K562 (cell line): Measurements from ENCODE around the gene AGXT. TPM values are rescaled to one million over a fixed set of nuclear protein-coding genes. Genes with fewer than 3 reads are reported as not detected.

Experiments
- ATAC-seq: fragments of 200-7000 bp; cut with Tn5 transposase; 3 replicates; pipeline ENCODE4 v1.9.1; 2020; ENCODE audit warnings: moderate library complexity
- Bru-seq: library from RNA; stranded (reverse); fragments of 400-500 nt; gene quantifications from one replicate; lab custom pipeline; 2021; lab: Mats Ljungman, UMichigan
- BruChase-seq, 2 experiments: library from RNA; stranded (reverse); fragments of 400-500 nt; gene quantifications; one replicate each; lab custom pipeline; 2021; lab: Mats Ljungman, UMichigan
- BruUV-seq: library from RNA; stranded (reverse); fragments of 400-500 nt; replicated peaks from 2 replicates; lab custom pipeline; 2021; lab: Mats Ljungman, UMichigan
- CTCF ChIA-PET: fragments of 300-600 bp; formaldehyde crosslinking; extraction: SDS; loops from one replicate; lab custom pipeline; 2021; ENCODE audit warnings: low intra/inter-chr PET ratio; lab: Yijun Ruan, JAX
- POLR2A ChIA-PET: fragments of 300-600, 350-650 bp; sonication (Branson Sonifier 250); formaldehyde crosslinking; extraction: SDS; loops from one replicate; lab custom pipeline; 2021; ENCODE audit warnings: antibody characterized with exemption, inconsistent platforms; lab: Yijun Ruan, JAX
- DNase-seq, 4 experiments: peaks; one replicate each; pipeline versions ENCODE4 v3.0.0 to v3.0.0-alpha.2; 2011 to 2018; ENCODE audit warnings: low spot score in 3 of 4, mixed read lengths in 3 of 4; ENCODE audit errors: extremely low read depth in 1 of 4
- FAIRE-seq: peaks from 2 replicates; lab custom pipeline; 2011; peaks lifted over from hg19 to GRCh38; lab: Jason Lieb, UNC
- H2AFZ ChIP-seq: 2 replicates; pipeline ENCODE4 v1.6.0; 2011; ENCODE audit warnings: low read depth, low read length, control low read depth, inconsistent platforms
- H3K27ac ChIP-seq: fragments of 200-600 bp; 3 replicates; pipeline ENCODE4 v1.8.0; 2011; ENCODE audit warnings: low read depth, mild to moderate bottlenecking, control low read depth, inconsistent platforms, low read length, moderate library complexity, mixed read lengths; ENCODE audit errors: extremely low read depth
- H3K27me3 ChIP-seq, 2 experiments: fragments of 300-600 bp in 1 of 2; 2 replicates in 1 of 2; 3 replicates in 1 of 2; pipeline versions ENCODE4 v1.6.0 to v1.8.0; 2011; ENCODE audit warnings: inconsistent platforms in 2 of 2, low read length in 2 of 2, mild to moderate bottlenecking in 1 of 2, mixed read lengths in 1 of 2, moderate library complexity in 1 of 2; ENCODE audit not compliant: control insufficient read depth in 2 of 2, insufficient read depth in 2 of 2
- H3K36me3 ChIP-seq: fragments of 300-600 bp; 3 replicates; pipeline ENCODE4 v1.8.0; 2011; ENCODE audit warnings: mild to moderate bottlenecking, low read length, inconsistent platforms; ENCODE audit not compliant: control insufficient read depth, insufficient read depth
- H3K4me1 ChIP-seq, 2 experiments: fragments of 200-600 bp in 1 of 2; replicated peaks in 1 of 2; 2 replicates in 1 of 2; 3 replicates in 1 of 2; pipeline versions ENCODE4 v1.5.1 to v1.8.0; 2011; ENCODE audit warnings: inconsistent platforms in 2 of 2, low read length in 2 of 2, mild to moderate bottlenecking in 1 of 2, mixed read lengths in 1 of 2, moderate library complexity in 1 of 2; ENCODE audit not compliant: control insufficient read depth in 2 of 2, insufficient read depth in 2 of 2
- H3K4me2 ChIP-seq: 2 replicates; pipeline ENCODE4 v1.6.1; 2011; ENCODE audit warnings: low read length, control low read depth, inconsistent platforms, mixed read lengths; ENCODE audit not compliant: insufficient read depth
- H3K4me3 ChIP-seq: fragments of 200-600 bp; sonication (generic), shearing (Covaris generic); 2 replicates; pipeline ENCODE4 v1.5.1; 2016; ENCODE audit warnings: control low read depth, inconsistent platforms
- H3K79me2 ChIP-seq: fragments of 200-600 bp; 3 replicates; pipeline ENCODE4 v1.8.0; 2011; ENCODE audit warnings: low read length, inconsistent platforms; ENCODE audit not compliant: control insufficient read depth, insufficient read depth
- H3K9ac ChIP-seq, 2 experiments: 2 replicates each; pipeline versions ENCODE4 v1.6.0 to v1.6.1; 2011; ENCODE audit warnings: low read depth in 2 of 2, low read length in 2 of 2, control low read depth in 1 of 2, inconsistent platforms in 1 of 2, mild to moderate bottlenecking in 1 of 2, mixed read lengths in 1 of 2; ENCODE audit not compliant: insufficient read depth in 1 of 2
- H3K9me1 ChIP-seq: one replicate; pipeline ENCODE4 v1.6.0; 2011; ENCODE audit warnings: inconsistent platforms, mild to moderate bottlenecking, low read length, moderate library complexity; ENCODE audit not compliant: control insufficient read depth, insufficient read depth
- H3K9me3 ChIP-seq: replicated peaks from 2 replicates; pipeline ENCODE4 v1.5.1; 2011; ENCODE audit warnings: low read depth, low read length, inconsistent platforms; ENCODE audit not compliant: control insufficient read depth, insufficient read depth
- H4K20me1 ChIP-seq: replicated peaks from 2 replicates; pipeline ENCODE4 v1.6.1; 2011; ENCODE audit warnings: low read length, inconsistent platforms, mixed read lengths; ENCODE audit not compliant: control insufficient read depth, insufficient read depth
- CBX5 ChIP-seq: IDR thresholded peaks from 2 replicates; pipeline ENCODE4 v1.6.1; 2014; ENCODE audit warnings: low read depth, borderline replicate concordance
- HDAC1 ChIP-seq, 2 experiments: fragments of 450-650 bp; IDR thresholded peaks; 2 replicates each; pipeline ENCODE4 v1.6.1; 2016 to 2017; ENCODE audit warnings: inconsistent platforms in 1 of 2, mild to moderate bottlenecking in 1 of 2, moderate library complexity in 1 of 2
- POLR3A ChIP-seq: IDR thresholded peaks from 2 replicates; pipeline ENCODE4 v1.6.1; 2011; ENCODE audit warnings: borderline replicate concordance, mild to moderate bottlenecking, moderate library complexity; ENCODE audit not compliant: insufficient read length, insufficient read depth; ENCODE audit errors: extremely low read depth
- SRSF1 ChIP-seq: fragments of 200-400 bp; formaldehyde crosslinking; IDR thresholded peaks from 2 replicates; pipeline ENCODE4 v1.6.1; 2017; ENCODE audit warnings: mild to moderate bottlenecking, low read depth, low read length, moderate library complexity
- ZFP36 ChIP-seq: fragments of 150-350 bp; IDR thresholded peaks from 2 replicates; pipeline ENCODE4 v1.6.1; 2018; ENCODE audit warnings: low read length, low read depth; ENCODE audit not compliant: partially characterized antibody
- ZNF263 ChIP-seq: sonication (generic); formaldehyde crosslinking; IDR thresholded peaks from 2 replicates; pipeline ENCODE4 v1.8.0; 2022; ENCODE audit warnings: mild to moderate bottlenecking, missing genetic modification reagents, borderline replicate concordance
- WGBS: fragments of 100-300 bp; shearing (Covaris generic); methylation state at CpG from one replicate; pipeline ENCODE4 v1.1.6; 2016; ENCODE audit warnings: low coverage, mixed read lengths; ENCODE audit not compliant: insufficient coverage; ENCODE audit errors: missing lambda C conversion rate; 5-methylcytosine and 5-hydroxymethylcytosine counted together
- in situ Hi-C: fragments of 300-500 bp; cut with MboI; formaldehyde crosslinking; loops from 4 replicates; pipeline ENCODE4 v1.15.0; 2018; ENCODE audit warnings: inconsistent platforms, mixed read lengths
- intact Hi-C: fragments of 100-400 bp; cut with micrococcal nuclease; formaldehyde crosslinking; loops from 2 replicates; pipeline ENCODE4 v1.14.2; 2022
- long read RNA-seq, 3 experiments: library from polyadenylated mRNA in 2 of 3; library from RNA in 1 of 3; unstranded in 2 of 3; stranded (forward) in 1 of 3; transcript quantifications; one replicate each; pipeline ENCODE4 v2.0.0, GENCODE V29; 2019 to 2022
- polyA minus RNA-seq, 3 experiments: library from RNA; depleted of rRNA, polyadenylated mRNA; stranded (reverse); fragments of >200 nt; gene quantifications; 2 replicates each; pipeline ENCODE4 v1.2.3, GENCODE V29; 2011
- polyA plus RNA-seq, 8 experiments: library from polyadenylated mRNA; depleted of rRNA in 4 of 8; stranded (reverse) in 5 of 8; unstranded in 3 of 8; fragments of >200 nt; fragmentation: Nextera tagmentation in 2 of 8; fragmentation: Illumina TruSeq in 1 of 8; extraction: Ambion mirVana in 2 of 8; extraction: Trizol in 1 of 8; gene quantifications; 2 replicates each; pipeline versions ENCODE4 v1.2.1 to v1.2.3, GENCODE V29; 2011 to 2014; ENCODE audit warnings: inconsistent platforms in 1 of 8, missing spikeins in 1 of 8
- total RNA-seq, 7 experiments: library from RNA; depleted of rRNA in 6 of 7; stranded (reverse); fragments of >200 nt in 6 of 7; fragmentation: Illumina TruSeq in 2 of 7; extraction: Trizol in 2 of 7; gene quantifications; 2 replicates each; pipeline versions ENCODE4 v1.2.1 to v1.2.3, GENCODE V29; 2011 to 2021; ENCODE audit warnings: low replicate concordance in 1 of 7
- TF ChIP-seq, protein P1 (sequence below), 2 experiments: fragments of 450-650 bp; formaldehyde crosslinking in 1 of 2; IDR thresholded peaks; 2 replicates each; pipeline versions ENCODE4 v1.4.0 to v1.6.1; 2014 to 2020; ENCODE audit warnings: mild to moderate bottlenecking in 2 of 2, borderline replicate concordance in 1 of 2, low read depth in 1 of 2

The AGXT gene
- total RNA-seq (2011; cell fraction: chromatin; rRNA removed; ENCODE audit: low replicate concordance): not detected in 2 replicates
- not detected in 2 replicates for total RNA-seq (2011; cell fraction: nucleolus; rRNA removed)
- total RNA-seq (2011; cell fraction: nucleoplasm; rRNA removed): not detected in 2 replicates
- total RNA-seq (2014; rRNA removed) (not detected in 2 replicates), total RNA-seq (2014; rRNA removed; fragmentation: Illumina TruSeq; extraction: Trizol) (not detected in 2 replicates), total RNA-seq (2015; rRNA removed; fragmentation: Illumina TruSeq; extraction: Trizol) (not detected in 2 replicates), total RNA-seq (2021) (0.18 TPM in 2 replicates), polyA plus RNA-seq (2011; rRNA removed) (not detected in 2 replicates), polyA plus RNA-seq (2014; fragmentation: Illumina TruSeq; extraction: Trizol) (not detected in 2 replicates), polyA plus RNA-seq (2014; fragmentation: Nextera tagmentation; extraction: Ambion mirVana) (not detected), polyA plus RNA-seq (2014; rRNA removed) (not detected in 2 replicates), polyA minus RNA-seq (2011; rRNA and poly(A)+ RNA removed) (not detected in 2 replicates), Bru-seq, nascent RNA (not detected), BruChase-seq, experiment 1, labeled RNA remaining after a 2-hour chase (not detected), BruChase-seq, experiment 2, labeled RNA remaining after a 6-hour chase (not detected)
- not detected in 2 replicates for polyA plus RNA-seq (2011; cell fraction: cytosol; rRNA removed)
- not detected in 2 replicates for polyA plus RNA-seq (2011; cell fraction: nucleus; rRNA removed)
- not detected in 2 replicates for polyA plus RNA-seq (2012)
- polyA minus RNA-seq (2011; cell fraction: cytosol; rRNA and poly(A)+ RNA removed): not detected in 2 replicates
- not detected in 2 replicates for polyA minus RNA-seq (2011; cell fraction: nucleus; rRNA and poly(A)+ RNA removed)
- long read RNA-seq, experiment 1: 0 reads
- long read RNA-seq, experiment 2: 0 reads
- long read RNA-seq, experiment 3: 0 reads

DNA sequence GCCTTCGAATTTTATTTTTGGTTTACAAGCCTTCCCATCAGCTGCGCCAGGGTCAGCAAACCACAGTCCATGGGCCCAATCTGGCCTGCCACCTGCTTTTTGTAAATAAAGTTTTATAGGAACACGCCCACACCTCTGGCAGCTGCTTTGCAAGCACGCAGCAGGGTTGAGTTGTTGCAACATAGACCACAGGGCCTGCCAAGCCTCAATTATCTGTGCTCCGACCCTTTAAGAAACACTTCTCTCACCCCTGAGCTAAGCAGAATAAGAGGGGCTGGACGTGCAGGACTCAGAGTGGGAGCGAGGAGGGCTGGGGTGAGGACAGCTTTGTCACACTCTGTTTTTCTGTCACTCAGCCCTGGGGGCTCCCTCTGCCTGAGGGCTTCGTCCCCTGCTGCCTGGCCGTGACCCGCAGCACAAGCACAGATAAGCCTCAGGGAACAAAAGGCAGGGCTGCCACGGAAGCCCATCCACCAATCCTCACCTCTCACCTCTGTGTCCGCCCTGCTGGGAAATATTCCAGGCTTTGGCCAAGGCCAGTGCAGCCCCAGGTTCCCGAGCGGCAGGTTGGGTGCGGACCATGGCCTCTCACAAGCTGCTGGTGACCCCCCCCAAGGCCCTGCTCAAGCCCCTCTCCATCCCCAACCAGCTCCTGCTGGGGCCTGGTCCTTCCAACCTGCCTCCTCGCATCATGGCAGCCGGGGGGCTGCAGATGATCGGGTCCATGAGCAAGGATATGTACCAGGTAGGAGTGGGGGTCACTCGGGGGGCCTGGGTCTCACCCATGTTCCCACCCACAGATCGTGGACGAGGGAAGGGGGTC lies at the start of gene AGXT:
AGXT (plus strand) TSS at position 539 of the 823 bp plus-strand sequence; CDS start at position 581, 42 bp downstream.
- no peak within 1 kb of the TSS for H3K4me2 ChIP-seq
- no TSS peak for BruUV-seq
- TF ChIP-seq, protein P1, sequence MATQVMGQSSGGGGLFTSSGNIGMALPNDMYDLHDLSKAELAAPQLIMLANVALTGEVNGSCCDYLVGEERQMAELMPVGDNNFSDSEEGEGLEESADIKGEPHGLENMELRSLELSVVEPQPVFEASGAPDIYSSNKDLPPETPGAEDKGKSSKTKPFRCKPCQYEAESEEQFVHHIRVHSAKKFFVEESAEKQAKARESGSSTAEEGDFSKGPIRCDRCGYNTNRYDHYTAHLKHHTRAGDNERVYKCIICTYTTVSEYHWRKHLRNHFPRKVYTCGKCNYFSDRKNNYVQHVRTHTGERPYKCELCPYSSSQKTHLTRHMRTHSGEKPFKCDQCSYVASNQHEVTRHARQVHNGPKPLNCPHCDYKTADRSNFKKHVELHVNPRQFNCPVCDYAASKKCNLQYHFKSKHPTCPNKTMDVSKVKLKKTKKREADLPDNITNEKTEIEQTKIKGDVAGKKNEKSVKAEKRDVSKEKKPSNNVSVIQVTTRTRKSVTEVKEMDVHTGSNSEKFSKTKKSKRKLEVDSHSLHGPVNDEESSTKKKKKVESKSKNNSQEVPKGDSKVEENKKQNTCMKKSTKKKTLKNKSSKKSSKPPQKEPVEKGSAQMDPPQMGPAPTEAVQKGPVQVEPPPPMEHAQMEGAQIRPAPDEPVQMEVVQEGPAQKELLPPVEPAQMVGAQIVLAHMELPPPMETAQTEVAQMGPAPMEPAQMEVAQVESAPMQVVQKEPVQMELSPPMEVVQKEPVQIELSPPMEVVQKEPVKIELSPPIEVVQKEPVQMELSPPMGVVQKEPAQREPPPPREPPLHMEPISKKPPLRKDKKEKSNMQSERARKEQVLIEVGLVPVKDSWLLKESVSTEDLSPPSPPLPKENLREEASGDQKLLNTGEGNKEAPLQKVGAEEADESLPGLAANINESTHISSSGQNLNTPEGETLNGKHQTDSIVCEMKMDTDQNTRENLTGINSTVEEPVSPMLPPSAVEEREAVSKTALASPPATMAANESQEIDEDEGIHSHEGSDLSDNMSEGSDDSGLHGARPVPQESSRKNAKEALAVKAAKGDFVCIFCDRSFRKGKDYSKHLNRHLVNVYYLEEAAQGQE (IDR thresholded peaks at IDR 0.05; ENCODE audit: borderline replicate concordance): no peak
- TF ChIP-seq, protein P1 (CRISPR knock-in tag; IDR thresholded peaks at IDR 0.05; ENCODE audit: low read depth): no peak
- no peak for TF ChIP-seq POLR3A
- TF ChIP-seq ZNF263 (CRISPR knock-in tag): no peak
- no peak for TF ChIP-seq HDAC1 (IDR thresholded peaks at IDR 0.05)
- TF ChIP-seq ZFP36: no peak
- no peak for TF ChIP-seq SRSF1
- no peak for TF ChIP-seq CBX5

More for the DNA sequence above, at the start of gene AGXT:
- H2AFZ ChIP-seq: no peak within 1 kb of the TSS
- POLR2A ChIA-PET: no interaction called here
- no peaks in the 10 kb centered on the region for H3K9me1 ChIP-seq
- no peak within 1 kb of the TSS for H3K9ac ChIP-seq
- no peaks in the 10 kb centered on the region; a peak in 1 of 5 replicates for H3K4me1 ChIP-seq
- in situ Hi-C loops: no loop called here
- H4K20me1 ChIP-seq: no peaks in the 10 kb centered on the region
- intact Hi-C loops: no loop called here
- ATAC-seq (no peak), FAIRE-seq (no peak), DNase-seq (no peak)
- WGBS: 0% methylated on average over 12 of the region's 21 CpGs
- H3K4me3 ChIP-seq: no peak within 1 kb of the TSS
- no peaks in the 10 kb centered on the region for H3K9me3 ChIP-seq
- H3K36me3 ChIP-seq: no peaks in the 10 kb centered on the region
- H3K79me2 ChIP-seq: no peaks in the 10 kb centered on the region
- CTCF ChIA-PET: no interaction called here
- H3K27me3 ChIP-seq: peaks cover 3 to 22% of the 10 kb centered on the region in 2 experiments; a peak in 3 of 5 replicates
- H3K27ac ChIP-seq: no peak within 1 kb of the TSS
